Measurements from ENCODE around the gene PRAMEF9.
"Not testable (repeated sequence)": the region's sequence is repeated elsewhere in the genome, so short reads cannot be mapped to it uniquely, and the experiment has no call there.

DNA sequence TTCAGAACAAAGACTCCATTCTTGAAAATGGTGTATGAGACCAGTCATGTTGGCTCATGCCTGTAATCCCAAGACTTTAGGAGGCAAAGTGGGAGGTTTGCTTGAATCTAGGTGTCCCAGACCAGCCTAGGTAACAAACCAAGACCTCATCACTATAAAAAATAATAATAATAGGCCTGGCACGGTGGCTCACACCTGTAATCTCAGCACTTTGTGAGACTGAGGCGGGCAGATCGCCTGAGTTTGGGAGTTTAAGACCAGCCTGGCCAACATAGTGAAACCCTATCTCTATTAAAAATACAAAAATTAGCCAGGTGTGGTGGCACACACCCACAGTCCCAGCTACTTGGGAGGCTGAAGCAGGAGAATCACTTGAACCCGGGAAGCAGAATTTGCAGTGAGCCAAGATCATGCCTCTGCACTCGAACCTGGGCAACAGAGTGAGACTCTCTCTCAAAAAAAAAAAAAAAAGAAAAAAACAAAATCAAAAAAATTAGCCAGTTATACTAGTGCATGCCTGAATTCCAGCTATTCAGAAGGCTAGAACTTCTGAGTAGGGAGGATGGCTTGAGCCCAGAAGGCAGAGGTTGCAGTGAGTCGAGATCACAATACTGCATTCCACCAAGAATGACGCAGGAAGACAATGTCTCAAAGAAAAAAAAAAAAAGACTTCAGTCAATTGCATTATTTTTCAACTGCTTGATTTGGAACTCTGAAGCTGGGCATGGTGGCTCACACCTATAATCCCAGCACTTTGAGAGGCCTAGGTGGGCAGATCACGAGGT is 55.8 kb downstream of the PRAMEF9 start:
- TF ChIP-seq, protein P1, sequence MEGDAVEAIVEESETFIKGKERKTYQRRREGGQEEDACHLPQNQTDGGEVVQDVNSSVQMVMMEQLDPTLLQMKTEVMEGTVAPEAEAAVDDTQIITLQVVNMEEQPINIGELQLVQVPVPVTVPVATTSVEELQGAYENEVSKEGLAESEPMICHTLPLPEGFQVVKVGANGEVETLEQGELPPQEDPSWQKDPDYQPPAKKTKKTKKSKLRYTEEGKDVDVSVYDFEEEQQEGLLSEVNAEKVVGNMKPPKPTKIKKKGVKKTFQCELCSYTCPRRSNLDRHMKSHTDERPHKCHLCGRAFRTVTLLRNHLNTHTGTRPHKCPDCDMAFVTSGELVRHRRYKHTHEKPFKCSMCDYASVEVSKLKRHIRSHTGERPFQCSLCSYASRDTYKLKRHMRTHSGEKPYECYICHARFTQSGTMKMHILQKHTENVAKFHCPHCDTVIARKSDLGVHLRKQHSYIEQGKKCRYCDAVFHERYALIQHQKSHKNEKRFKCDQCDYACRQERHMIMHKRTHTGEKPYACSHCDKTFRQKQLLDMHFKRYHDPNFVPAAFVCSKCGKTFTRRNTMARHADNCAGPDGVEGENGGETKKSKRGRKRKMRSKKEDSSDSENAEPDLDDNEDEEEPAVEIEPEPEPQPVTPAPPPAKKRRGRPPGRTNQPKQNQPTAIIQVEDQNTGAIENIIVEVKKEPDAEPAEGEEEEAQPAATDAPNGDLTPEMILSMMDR (IDR thresholded peaks at IDR 0.05), result not testable (repeated sequence)
- TF ChIP-seq POLR2A, POLR2AphosphoS5 (IDR thresholded peaks at IDR 0.05): not testable (repeated sequence)
